ENCODE measurements around the gene ADGRB2.

DNA sequence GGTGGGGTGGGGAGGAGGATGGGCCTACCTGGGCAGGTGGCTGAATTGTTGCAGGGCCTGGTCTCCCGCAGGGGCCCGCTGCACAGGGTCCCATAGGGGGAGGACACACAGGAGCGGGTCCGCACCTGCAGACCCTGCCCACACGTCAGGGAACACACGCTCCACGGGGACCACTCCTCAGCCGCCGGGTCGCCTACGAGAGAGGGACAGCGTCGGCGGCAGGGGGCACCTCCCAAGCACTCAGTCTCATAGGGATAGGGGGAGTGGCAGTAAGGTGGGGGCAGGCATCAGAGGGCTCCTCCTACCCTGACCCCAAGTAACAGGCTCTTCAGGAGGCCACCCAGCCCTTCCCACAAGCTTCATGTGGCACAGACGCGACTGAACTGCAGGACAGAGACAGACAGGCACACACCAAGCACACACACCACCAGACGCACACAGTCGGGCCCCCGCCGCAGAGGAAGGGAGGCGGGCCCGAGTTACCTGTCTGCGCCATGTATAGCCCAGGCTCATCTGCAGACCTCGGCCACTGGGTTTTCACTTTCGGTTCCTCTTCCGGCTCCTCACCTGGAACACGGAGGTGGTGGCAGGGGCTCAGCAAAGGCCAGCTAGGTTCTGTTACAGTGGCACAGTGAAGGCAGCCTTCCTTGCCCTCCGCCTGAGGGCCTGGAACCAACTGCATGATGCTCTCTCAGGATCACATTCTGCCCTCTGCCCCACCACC lies 19.8 kb downstream of the ADGRB2 start:
- TF ChIP-seq, protein P1, sequence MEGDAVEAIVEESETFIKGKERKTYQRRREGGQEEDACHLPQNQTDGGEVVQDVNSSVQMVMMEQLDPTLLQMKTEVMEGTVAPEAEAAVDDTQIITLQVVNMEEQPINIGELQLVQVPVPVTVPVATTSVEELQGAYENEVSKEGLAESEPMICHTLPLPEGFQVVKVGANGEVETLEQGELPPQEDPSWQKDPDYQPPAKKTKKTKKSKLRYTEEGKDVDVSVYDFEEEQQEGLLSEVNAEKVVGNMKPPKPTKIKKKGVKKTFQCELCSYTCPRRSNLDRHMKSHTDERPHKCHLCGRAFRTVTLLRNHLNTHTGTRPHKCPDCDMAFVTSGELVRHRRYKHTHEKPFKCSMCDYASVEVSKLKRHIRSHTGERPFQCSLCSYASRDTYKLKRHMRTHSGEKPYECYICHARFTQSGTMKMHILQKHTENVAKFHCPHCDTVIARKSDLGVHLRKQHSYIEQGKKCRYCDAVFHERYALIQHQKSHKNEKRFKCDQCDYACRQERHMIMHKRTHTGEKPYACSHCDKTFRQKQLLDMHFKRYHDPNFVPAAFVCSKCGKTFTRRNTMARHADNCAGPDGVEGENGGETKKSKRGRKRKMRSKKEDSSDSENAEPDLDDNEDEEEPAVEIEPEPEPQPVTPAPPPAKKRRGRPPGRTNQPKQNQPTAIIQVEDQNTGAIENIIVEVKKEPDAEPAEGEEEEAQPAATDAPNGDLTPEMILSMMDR (IDR thresholded peaks at IDR 0.05) = no peak
- TF ChIP-seq EZH2 (IDR thresholded peaks at IDR 0.05) = no peak
- no peak for TF ChIP-seq EZH2phosphoT487 (IDR thresholded peaks at IDR 0.05)
